GM19452 (cell line): Measurements from ENCODE around the gene ZNF292.
"Not testable (repeated sequence)": the region's sequence is repeated elsewhere in the genome, so short reads cannot be mapped to it uniquely, and the experiment has no call there.

Source experiments
- ATAC-seq: cut with Tn5 transposase; IDR thresholded peaks from one replicate; pipeline ENCODE4 v1.9.1; 2021; ENCODE audit not compliant: unreplicated experiment

Gene ZNF292

GRCh38 chr6:87209812-87210211 lies 54.4 kb downstream of the ZNF292 start:
- ATAC-seq: no peak

- ATAC-seq: peak; percentile 97
These were observed 55.6 kb downstream of the ZNF292 start for GRCh38 chr6:87210979-87211378.

- no peak for ATAC-seq
These were observed 57.2 kb downstream of the ZNF292 start for GRCh38 chr6:87212596-87212995.

GRCh38 chr6:87213364-87213763 lies 58.0 kb downstream of the ZNF292 start:
- ATAC-seq: no peak

GRCh38 chr6:87214831-87215230 lies 59.5 kb downstream of the ZNF292 start:
- no peak for ATAC-seq

- no peak for ATAC-seq
These were observed 65.6 kb downstream of the ZNF292 start for GRCh38 chr6:87220997-87221396.

- ATAC-seq: no peak
These were observed 67.3 kb downstream of the ZNF292 start for GRCh38 chr6:87222676-87223075.

- ATAC-seq: no peak
These were observed 69.6 kb downstream of the ZNF292 start for GRCh38 chr6:87224971-87225370.

- ATAC-seq: no peak
These were observed 70.1 kb downstream of the ZNF292 start for GRCh38 chr6:87225511-87225910.

GRCh38 chr6:87225937-87226336 lies 70.6 kb downstream of the ZNF292 start:
- ATAC-seq: no peak

- ATAC-seq: no peak
These were observed 75.4 kb downstream of the ZNF292 start for GRCh38 chr6:87230801-87231200.

- no peak for ATAC-seq
These were observed 82.4 kb downstream of the ZNF292 start for GRCh38 chr6:87237804-87238203.

GRCh38 chr6:87239098-87239635 lies 83.8 kb downstream of the ZNF292 start:
- ATAC-seq: not testable (repeated sequence)

- ATAC-seq: no peak
These were observed 85.9 kb downstream of the ZNF292 start for GRCh38 chr6:87241304-87241703.

- no peak for ATAC-seq
These were observed 86.9 kb downstream of the ZNF292 start for GRCh38 chr6:87242311-87242710.

- ATAC-seq: no peak
These were observed 88.4 kb downstream of the ZNF292 start for GRCh38 chr6:87243812-87244211.

GRCh38 chr6:87244380-87244779 lies 89.0 kb downstream of the ZNF292 start:
- ATAC-seq: no peak

GRCh38 chr6:87250019-87250418 lies 94.7 kb downstream of the ZNF292 start:
- no peak for ATAC-seq

GRCh38 chr6:87251225-87251624 lies 95.9 kb downstream of the ZNF292 start:
- peak; percentile 53 for ATAC-seq

GRCh38 chr6:87251725-87252124 lies 96.4 kb downstream of the ZNF292 start:
- ATAC-seq: no peak

GRCh38 chr6:87257046-87257445 lies 101.7 kb downstream of the ZNF292 start:
- ATAC-seq: no peak

GRCh38 chr6:87257565-87257964 lies 102.2 kb downstream of the ZNF292 start:
- ATAC-seq: no peak

- no peak for ATAC-seq
These were observed 102.6 kb downstream of the ZNF292 start for GRCh38 chr6:87257975-87258374.

- no peak for ATAC-seq
These were observed 104.4 kb downstream of the ZNF292 start for GRCh38 chr6:87259791-87260190.
